Ishikawa (cell line): ENCODE results near the gene NUP133.
A peak's percentile ranks its signal among the peaks of the same experiment; 100 is the strongest.

Experiments
- CREB1 ChIP-seq: IDR thresholded peaks from 2 replicates; pipeline ENCODE4 v1.6.1; 2012; ENCODE audit warnings: low read depth
- EGR1 ChIP-seq: IDR thresholded peaks from 2 replicates; pipeline ENCODE4 v1.6.1; 2012
- EP300 ChIP-seq: IDR thresholded peaks from 2 replicates; pipeline ENCODE4 v1.6.1; 2012; ENCODE audit warnings: borderline replicate concordance
- FOXM1 ChIP-seq: IDR thresholded peaks from 2 replicates; pipeline ENCODE4 v1.6.1; 2012; ENCODE audit warnings: low read depth, borderline replicate concordance
- MAX ChIP-seq: IDR thresholded peaks from 2 replicates; pipeline ENCODE4 v1.6.1; 2012
- NFIC ChIP-seq: IDR thresholded peaks from 2 replicates; pipeline ENCODE4 v1.6.1; 2012
- REST ChIP-seq: IDR thresholded peaks from 2 replicates; pipeline ENCODE4 v1.6.1; 2012; ENCODE audit warnings: low read depth, mild to moderate bottlenecking
- TAF1 ChIP-seq: IDR thresholded peaks from 2 replicates; pipeline ENCODE4 v1.6.1; 2012; ENCODE audit warnings: low read depth, mild to moderate bottlenecking
- TCF12 ChIP-seq: IDR thresholded peaks from 2 replicates; pipeline ENCODE4 v1.6.1; 2012; ENCODE audit warnings: low read depth
- TEAD4 ChIP-seq: IDR thresholded peaks from 2 replicates; pipeline ENCODE4 v1.6.1; 2012
- USF1 ChIP-seq: IDR thresholded peaks from 2 replicates; pipeline ENCODE4 v1.6.1; 2012
- YY1 ChIP-seq: IDR thresholded peaks from 2 replicates; pipeline ENCODE4 v1.6.1; 2012; ENCODE audit warnings: low read depth
- ZBTB7A ChIP-seq: IDR thresholded peaks from 2 replicates; pipeline ENCODE4 v1.6.1; 2012; ENCODE audit warnings: low read depth

Gene NUP133

GRCh38 chr1:229410692-229411433 lies 97.3 kb downstream of the NUP133 start:
- TF ChIP-seq TEAD4 (no peak), ZBTB7A (no peak), NFIC (no peak), REST (no peak), EP300 (no peak), EGR1 (no peak), TAF1 (no peak), FOXM1 (no peak), YY1 (no peak), CREB1 (no peak), USF1 (no peak)

GRCh38 chr1:229410370-229410691 lies 97.8 kb downstream of the NUP133 start:
- TF ChIP-seq MAX (no peak), CREB1 (no peak), REST (no peak), FOXM1 (no peak), NFIC (no peak), ZBTB7A (no peak), TCF12 (no peak)

GRCh38 chr1:229409616-229410369 lies 98.3 kb downstream of the NUP133 start:
- TF ChIP-seq EGR1 (no peak), YY1 (no peak)

GRCh38 chr1:229408458-229409037 lies 99.6 kb downstream of the NUP133 start:
- TF ChIP-seq REST (peak; percentile 76), EGR1 (no peak)

- no peak for TF ChIP-seq NFIC
Measured at GRCh38 chr1:229407206-229408026, 100.7 kb downstream of the NUP133 start.

GRCh38 chr1:229406798-229407197 lies 101.3 kb downstream of the NUP133 start:
- TF ChIP-seq TEAD4 = no peak
- no peak for TF ChIP-seq REST
